GM18870 (cell line): ENCODE measurements around the gene CARD11.

ENCODE experiments used
- ATAC-seq: cut with Tn5 transposase; IDR thresholded peaks from one replicate; pipeline ENCODE4 v1.9.1; 2021; ENCODE audit warnings: moderate library complexity; ENCODE audit not compliant: unreplicated experiment

Gene CARD11

GRCh38 chr7:2912684-2913439 lies 130.8 kb downstream of the CARD11 start:
- ATAC-seq: no peak

GRCh38 chr7:2911466-2911865 lies 132.2 kb downstream of the CARD11 start:
- ATAC-seq: no peak

- ATAC-seq: no peak
Observed at GRCh38 chr7:2909471-2910039, 134.1 kb downstream of the CARD11 start.

- no peak for ATAC-seq
Observed at GRCh38 chr7:2909043-2909442, 134.6 kb downstream of the CARD11 start.

- no peak for ATAC-seq
Observed at GRCh38 chr7:2908103-2908683, 135.5 kb downstream of the CARD11 start.

GRCh38 chr7:2906197-2906931 lies 137.3 kb downstream of the CARD11 start:
- no peak for ATAC-seq

GRCh38 chr7:2905500-2905899 lies 138.2 kb downstream of the CARD11 start:
- ATAC-seq: no peak

GRCh38 chr7:2905027-2905426 lies 138.6 kb downstream of the CARD11 start:
- no peak for ATAC-seq

- no peak for ATAC-seq
Observed at GRCh38 chr7:2904202-2904601, 139.5 kb downstream of the CARD11 start.

- ATAC-seq: no peak
Observed at GRCh38 chr7:2903682-2904162, 139.9 kb downstream of the CARD11 start.

GRCh38 chr7:2897023-2897422 lies 146.6 kb downstream of the CARD11 start:
- ATAC-seq: no peak

GRCh38 chr7:2896131-2896530 lies 147.5 kb downstream of the CARD11 start:
- ATAC-seq: no peak

- peak; percentile 68 for ATAC-seq
Observed at GRCh38 chr7:2894118-2894940, 149.3 kb downstream of the CARD11 start.

GRCh38 chr7:2893411-2893861 lies 150.2 kb downstream of the CARD11 start:
- ATAC-seq: no peak

- no peak for ATAC-seq
Observed at GRCh38 chr7:2892549-2892948, 151.1 kb downstream of the CARD11 start.

- no peak for ATAC-seq
Observed at GRCh38 chr7:2887816-2888215, 155.9 kb downstream of the CARD11 start.

GRCh38 chr7:2886900-2887299 lies 156.8 kb downstream of the CARD11 start:
- ATAC-seq: no peak

- ATAC-seq: no peak
Observed at GRCh38 chr7:2886391-2886790, 157.3 kb downstream of the CARD11 start.

- no peak for ATAC-seq
Observed at GRCh38 chr7:2884161-2884560, 159.5 kb downstream of the CARD11 start.

- no peak for ATAC-seq
Observed at GRCh38 chr7:2883101-2883500, 160.6 kb downstream of the CARD11 start.

GRCh38 chr7:2882111-2882510 lies 161.6 kb downstream of the CARD11 start:
- no peak for ATAC-seq
